Hypothalamus (tissue), 51 donors: ENCODE measurements around the gene TSPOAP1.

ENCODE experiments used
- DNase-seq, 51 donors: peaks; one replicate each; lab custom pipeline; 2025; lab: John Stamatoyannopoulos, UW

TSPOAP1 gene

GRCh38 chr17:58330997-58331814, 2.6 kb upstream of the TSPOAP1 start:
- peak in 3 of 51 donors; percentile 5 to 22 (median 16) for DNase-seq

- DNase-seq = no peak
Measured at GRCh38 chr17:58330538-58330996, 2.0 kb upstream of the TSPOAP1 start.

DNA sequence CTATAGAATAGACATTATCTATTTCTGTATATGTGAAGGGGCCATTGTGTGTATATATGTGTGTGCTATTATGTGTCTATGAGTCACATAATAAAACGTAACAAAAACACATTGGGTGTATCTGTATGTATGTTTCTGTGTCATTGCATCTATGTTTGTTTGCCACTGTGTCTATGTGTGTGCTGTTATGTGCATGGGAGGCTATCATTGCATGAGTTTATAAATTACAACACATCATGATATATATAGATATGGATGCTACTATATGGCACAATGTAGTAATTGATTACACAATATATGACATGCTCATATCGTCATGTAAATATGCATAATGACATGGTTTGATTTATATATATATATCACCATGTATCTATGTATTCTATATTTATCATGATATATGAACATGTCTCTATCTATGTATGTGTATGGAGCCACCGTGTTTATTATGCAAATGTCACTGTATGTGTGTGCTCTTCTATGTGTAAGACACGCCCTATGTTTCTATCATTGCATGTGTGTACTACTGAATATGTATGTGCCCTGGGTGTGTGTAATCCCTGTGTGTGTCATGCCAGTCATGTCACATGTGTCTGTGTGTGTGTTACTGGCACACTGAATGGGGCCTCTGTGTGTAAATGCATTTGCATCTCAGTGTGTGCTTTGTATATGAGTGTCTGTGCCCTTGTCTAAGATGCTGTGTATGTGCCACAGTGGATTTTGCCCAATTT, 1.4 kb upstream of the TSPOAP1 start:
- DNase-seq = no peak

GRCh38 chr17:58329035-58329809, 627 bp upstream of the TSPOAP1 start:
- DNase-seq = peak in 19 of 51 donors; percentile 16 to 54 (median 41)

- peak in 1 of 51 donors; percentile 17 for DNase-seq
Measured at GRCh38 chr17:58327363-58328194, 1.0 kb downstream of the TSPOAP1 start.

GRCh38 chr17:58326609-58327362, 1.8 kb downstream of the TSPOAP1 start:
- DNase-seq = no peak

- DNase-seq = peak in 4 of 51 donors; percentile 16 to 48 (median 26)
Measured at GRCh38 chr17:58325976-58326468, 2.6 kb downstream of the TSPOAP1 start.

DNA sequence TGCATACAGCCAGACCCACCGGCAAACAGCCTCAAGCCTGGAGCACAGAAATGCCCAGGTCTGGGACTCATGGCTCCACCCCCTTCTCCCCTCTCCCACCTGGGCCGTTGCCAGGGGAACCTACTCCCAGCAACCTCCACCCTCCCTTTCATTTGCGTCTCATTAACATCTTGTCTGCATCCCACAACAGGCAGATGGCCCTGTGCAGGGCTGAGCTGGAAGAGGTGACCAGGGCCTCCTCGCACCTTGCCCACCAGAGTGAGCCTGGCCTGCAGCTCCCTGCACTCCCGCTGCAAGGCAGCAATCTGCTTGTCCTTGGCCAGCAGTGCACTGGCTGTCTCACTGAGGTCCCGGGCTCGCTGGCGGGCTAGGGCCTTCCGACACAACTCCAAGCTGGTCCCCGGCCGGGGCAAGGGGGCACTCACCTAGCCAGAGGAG, 3.3 kb downstream of the TSPOAP1 start:
- peak in 9 of 51 donors; percentile 16 to 72 (median 30) for DNase-seq

- peak in 14 of 51 donors; percentile 16 to 72 (median 30) for DNase-seq
Measured at GRCh38 chr17:58324409-58325288, 3.9 kb downstream of the TSPOAP1 start.

DNA sequence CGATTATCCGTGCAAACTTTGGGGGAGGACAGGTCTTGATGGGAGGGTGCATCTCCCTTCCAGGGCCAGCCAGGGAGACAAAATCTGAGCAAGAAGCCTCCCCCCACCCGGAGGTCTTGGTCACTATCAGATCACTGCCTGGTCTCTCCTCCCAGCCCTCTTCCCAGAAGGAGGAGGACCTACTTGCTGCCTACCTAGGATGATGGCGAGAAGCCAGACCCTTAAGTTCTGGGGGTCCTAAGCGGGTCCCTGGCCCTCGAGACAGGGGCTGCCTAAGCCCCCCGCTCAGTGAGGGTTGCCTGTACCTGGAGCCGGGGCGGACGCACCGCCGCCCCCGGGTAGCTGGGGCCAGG, 4.6 kb downstream of the TSPOAP1 start:
- no peak for DNase-seq

DNA sequence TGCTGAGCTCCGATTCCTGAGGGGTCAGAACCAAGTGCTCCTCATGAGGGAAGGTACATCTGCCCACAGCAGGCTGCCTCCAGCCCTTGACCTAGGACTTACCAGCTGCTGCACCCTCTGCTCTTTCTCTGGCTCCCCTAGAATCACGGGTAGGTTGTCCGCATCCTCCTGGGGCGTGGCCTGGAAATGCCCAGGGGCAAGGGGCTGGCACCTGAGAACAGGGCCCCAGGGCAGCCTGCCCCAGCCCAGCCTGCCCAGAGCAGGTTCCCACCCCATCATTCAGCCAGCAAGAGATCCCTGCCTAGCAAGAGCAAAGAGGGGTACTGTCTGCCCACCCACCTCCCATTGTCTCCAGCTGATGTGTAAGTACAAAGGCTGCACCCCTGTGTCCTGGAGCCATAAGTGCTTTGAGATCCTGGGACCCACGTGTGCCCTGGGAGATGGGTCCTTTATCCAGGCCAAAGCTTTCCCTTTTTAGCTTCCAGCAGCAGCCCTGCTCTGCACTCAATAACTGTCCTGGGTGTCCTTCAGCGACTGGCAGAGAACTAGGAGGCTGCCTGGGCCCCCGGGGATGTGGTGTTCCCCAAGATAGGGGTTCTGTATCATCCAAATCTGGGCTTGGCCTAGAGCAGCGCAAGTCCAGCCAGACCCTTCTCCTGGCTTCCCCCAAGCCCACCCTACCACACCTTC, 5.1 kb downstream of the TSPOAP1 start:
- no peak for DNase-seq

GRCh38 chr17:58322581-58323185, 5.9 kb downstream of the TSPOAP1 start:
- DNase-seq = no peak

- no peak for DNase-seq
Measured at GRCh38 chr17:58321571-58322525, 6.7 kb downstream of the TSPOAP1 start.

DNA sequence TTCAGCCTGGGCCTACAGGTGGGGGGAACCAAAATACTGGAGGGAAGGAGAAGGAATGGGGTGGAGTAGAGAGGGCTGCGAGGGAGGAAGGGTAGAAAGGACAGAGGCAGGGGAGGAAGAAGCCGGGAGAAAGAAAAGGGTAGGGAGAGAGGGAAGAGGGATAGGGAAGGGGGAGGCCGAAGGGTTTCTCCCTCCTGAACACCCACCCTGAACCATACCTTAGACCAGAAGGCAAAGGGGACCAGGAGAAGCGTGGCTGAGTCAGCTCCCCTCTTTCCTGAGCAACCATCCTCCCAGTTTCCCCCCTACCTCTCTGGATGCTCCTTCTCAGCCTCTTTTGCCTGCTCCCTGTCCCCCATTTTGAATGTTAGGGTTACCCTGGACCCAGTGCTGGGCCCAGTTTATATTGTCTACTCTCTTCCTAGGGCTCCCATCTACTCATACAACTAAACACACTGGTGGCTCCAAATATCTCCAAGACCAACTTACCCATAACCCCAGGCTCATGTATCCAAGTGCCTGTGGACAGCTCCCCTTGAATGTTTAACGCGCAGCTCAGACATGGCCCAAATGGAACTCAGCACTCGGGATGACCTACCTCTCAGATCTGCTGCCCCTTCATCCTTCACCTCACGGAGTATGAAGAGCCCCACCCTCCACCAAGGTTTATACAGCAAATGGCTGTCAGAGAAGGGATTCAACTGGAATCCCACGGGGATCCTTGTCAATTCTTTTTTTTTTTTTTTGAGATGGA, 7.8 kb downstream of the TSPOAP1 start:
- DNase-seq = no peak

DNA sequence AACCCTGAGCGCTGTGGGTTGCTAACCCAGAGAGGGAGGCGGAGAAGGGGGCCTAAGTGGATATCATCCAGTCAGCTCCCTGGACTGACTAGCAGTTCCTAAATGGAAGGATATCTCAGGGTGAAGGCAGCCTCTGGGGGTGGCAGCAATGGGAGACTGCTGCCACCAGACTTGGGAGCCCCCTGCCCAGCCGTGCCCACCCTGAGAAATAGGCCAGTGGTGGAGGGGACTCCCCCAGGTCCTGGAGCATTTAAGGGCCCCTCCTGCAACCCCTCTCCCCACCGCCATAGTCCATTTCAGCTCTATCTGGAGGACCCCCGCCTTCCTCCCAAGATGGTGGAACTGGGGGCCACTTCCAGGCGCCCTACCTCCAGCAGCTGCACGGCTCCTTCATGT, 8.4 kb downstream of the TSPOAP1 start:
- DNase-seq = no peak
